Heart left ventricle (tissue), 13 donors: ENCODE data around the gene ZNF771.

Experiments
- POLR2A ChIP-seq, 2 donors: fragments of 450-650 bp; IDR thresholded peaks; one replicate each; pipeline ENCODE4 v1.6.1; 2017; ENCODE audit warnings: antibody characterized with exemption in 2 of 2, mild to moderate bottlenecking in 2 of 2, moderate library complexity in 2 of 2
- TF ChIP-seq, protein P1 (sequence below), 12 donors: fragments of 200-600 bp; sonication (generic) in 4 of 12; IDR thresholded peaks; one replicate each; pipeline versions ENCODE4 v1.5.0 to v1.8.0; 2018 to 2022; ENCODE audit warnings: antibody characterized with exemption in 12 of 12, mild to moderate bottlenecking in 5 of 12
- donor health status: ischemic (EF 13 %, LVEDD 7.1; RV severe dilation, severe dysfunction).
- donor health status: DM: no; HTN: yes; CAD: no.
- donor health status: DM: no; HTN: no; CAD: no.
- donor health status: ischemic (EF 25% LVEDD 6.9; RV normal size, moderate dysfunction).
- donor health status: ischemic (EF 25% LVEDD 5.7; RV mildly dilated, moderate dysfunction).
- donor health status: ischemic (EF 35%, LVEDD 5.7; RV mildly dilated, moderate dysfunction).
- donor health status: nonischemic (EF 11% LVEDD 7.7; RV severe dilation, severe dysfunction).
- donor health status: DM: yes; HTN: yes; CAD: no.
- donor health status: PGD.
- donor health status: ischemic (EF 29% LVEDD 5.4; RV normal size, mild dysfunction).
- donor health status: nonischemic (EF 23%, LVEDD 6.1; RV moderate dilation, normal function).

DNA sequence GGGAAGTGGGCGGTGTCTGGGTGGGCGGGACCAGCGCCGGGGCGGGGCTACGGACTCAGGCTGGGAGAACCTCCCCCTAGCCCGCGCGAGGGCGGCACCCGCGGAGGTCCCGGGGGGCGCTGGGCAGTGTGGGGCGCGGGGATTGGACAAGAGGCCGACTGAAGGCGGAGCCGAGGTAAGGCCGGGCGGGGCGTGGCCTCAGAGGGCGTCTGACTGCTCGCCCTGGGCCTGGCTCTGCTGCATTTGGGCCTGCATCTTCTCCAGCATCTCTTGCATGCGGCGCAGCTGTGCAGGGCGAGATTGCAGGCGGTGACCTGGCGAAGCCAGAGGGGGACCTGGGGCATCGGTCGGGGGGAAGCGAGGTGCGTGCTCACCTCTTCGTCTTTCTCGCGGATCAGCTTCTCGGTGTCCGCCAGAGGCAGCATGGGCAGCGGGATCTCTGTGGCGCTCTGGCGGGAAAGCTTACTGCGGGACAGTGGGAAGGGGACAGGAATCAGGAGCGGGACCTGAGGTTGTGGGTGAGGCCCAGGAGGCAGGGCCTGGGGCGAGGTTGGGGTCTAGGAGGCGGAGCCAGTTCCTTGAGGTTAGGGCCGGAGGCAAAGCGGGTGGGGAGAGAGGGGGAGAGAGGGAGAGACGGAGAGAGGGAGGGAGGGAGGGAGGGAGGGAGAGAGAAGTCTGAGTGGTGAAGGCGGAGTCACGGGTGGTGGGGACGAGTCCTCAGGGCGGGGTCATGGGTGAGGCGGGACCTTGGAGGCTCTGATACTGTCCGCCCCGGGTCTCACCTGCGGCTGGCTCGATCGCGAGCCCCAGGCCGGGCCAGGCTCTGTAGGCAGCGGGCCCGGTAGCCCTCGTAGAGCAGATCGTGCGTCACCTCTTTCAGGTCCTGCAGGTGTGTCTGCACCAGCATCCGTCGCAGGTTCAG is 28.9 kb upstream of the ZNF771 start:
- TF ChIP-seq, protein P1, sequence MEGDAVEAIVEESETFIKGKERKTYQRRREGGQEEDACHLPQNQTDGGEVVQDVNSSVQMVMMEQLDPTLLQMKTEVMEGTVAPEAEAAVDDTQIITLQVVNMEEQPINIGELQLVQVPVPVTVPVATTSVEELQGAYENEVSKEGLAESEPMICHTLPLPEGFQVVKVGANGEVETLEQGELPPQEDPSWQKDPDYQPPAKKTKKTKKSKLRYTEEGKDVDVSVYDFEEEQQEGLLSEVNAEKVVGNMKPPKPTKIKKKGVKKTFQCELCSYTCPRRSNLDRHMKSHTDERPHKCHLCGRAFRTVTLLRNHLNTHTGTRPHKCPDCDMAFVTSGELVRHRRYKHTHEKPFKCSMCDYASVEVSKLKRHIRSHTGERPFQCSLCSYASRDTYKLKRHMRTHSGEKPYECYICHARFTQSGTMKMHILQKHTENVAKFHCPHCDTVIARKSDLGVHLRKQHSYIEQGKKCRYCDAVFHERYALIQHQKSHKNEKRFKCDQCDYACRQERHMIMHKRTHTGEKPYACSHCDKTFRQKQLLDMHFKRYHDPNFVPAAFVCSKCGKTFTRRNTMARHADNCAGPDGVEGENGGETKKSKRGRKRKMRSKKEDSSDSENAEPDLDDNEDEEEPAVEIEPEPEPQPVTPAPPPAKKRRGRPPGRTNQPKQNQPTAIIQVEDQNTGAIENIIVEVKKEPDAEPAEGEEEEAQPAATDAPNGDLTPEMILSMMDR (IDR thresholded peaks at IDR 0.05): peak in 5 of 12 donors; percentile 6 to 39 (median 25)
- TF ChIP-seq POLR2A (IDR thresholded peaks at IDR 0.05): peak in 1 of 2 donors; percentile 86
